ENCODE data around the gene SYTL3.

GRCh38 chr6:158739673-158740072 is 89.8 kb downstream of the SYTL3 start:
- TF ChIP-seq GATA2 (IDR thresholded peaks at IDR 0.05; ENCODE audit: low read depth, low read length) (no peak), GATA3 (IDR thresholded peaks at IDR 0.05; ENCODE audit: low read depth, low read length) (no peak)

All from SH-SY5Y (cell line).